Measurements from ENCODE around the gene SLC6A3. TPM values are rescaled to one million over a fixed set of nuclear protein-coding genes. Genes with fewer than 3 reads are reported as not detected.

The SLC6A3 gene
- total and polyA plus RNA-seq, 2 of the 13 experiments (the other 11 are each of a cell fraction or from before 2014, with no cell fraction given), result 0.01 TPM; not detected in 1

- Histone ChIP-seq H3K4me2 (ENCODE audit: low read depth, low read length) (no peak overlapping the region), H4K20me1 (ENCODE audit: insufficient read depth, low read length) (no peaks in the 10 kb centered on the region), H3K27me3 (ENCODE audit: control insufficient read depth in 1 of 2, insufficient read depth in 2 of 2, low read length in 2 of 2) (peaks cover 21 to 87% of the 10 kb centered on the region in 2 experiments), H3K9ac (ENCODE audit: insufficient read depth, low read depth, low read length) (no peak overlapping the region), H3K4me3 (replicated peaks in 1 of 3; ENCODE audit: insufficient read depth in 1 of 3, low read depth in 2 of 3, low read length in 3 of 3) (no peak overlapping the region), H3K4me1 (ENCODE audit: insufficient read depth, low read length) (peaks cover 9% of the 10 kb centered on the region; the same call in 1 of the 2 replicates), H2AFZ (ENCODE audit: low read length) (no peak overlapping the region), H3K36me3 (replicated peaks in 1 of 2; ENCODE audit: control insufficient read depth in 1 of 2, insufficient read depth in 2 of 2, low read length in 2 of 2) (no peaks in the 10 kb centered on the region), H3K9me3 (ENCODE audit: low read length) (no peaks in the 10 kb centered on the region), H3K79me2 (ENCODE audit: insufficient read depth, low read length) (no peaks in the 10 kb centered on the region), H3K27ac (ENCODE audit: extremely low read length, insufficient read depth, low read length) (no peak overlapping the region)
- no TSS peak for BruUV-seq (replicated peaks)
- DNase-seq (ENCODE audit: low spot score), result no peak
- POLR2A ChIA-PET, result no interaction called here
- intact Hi-C loops (cut with micrococcal nuclease; ENCODE audit: unreplicated experiment), result no loop called here
- TF ChIP-seq LBX2 (CRISPR knock-in tag; IDR thresholded peaks at IDR 0.05; ENCODE audit: borderline replicate concordance) (no peak), TOPORS (CRISPR knock-in tag; IDR thresholded peaks at IDR 0.05) (no peak), TEF (CRISPR knock-in tag; IDR thresholded peaks at IDR 0.05) (no peak), RORA (CRISPR knock-in tag; IDR thresholded peaks at IDR 0.05) (no peak), XRCC5 (optimal IDR thresholded peaks at IDR 0.05; ENCODE audit: low read length) (no peak), ARID5B (CRISPR knock-in tag; IDR thresholded peaks at IDR 0.05) (no peak), ZNF180 (CRISPR knock-in tag; IDR thresholded peaks at IDR 0.05; ENCODE audit: borderline replicate concordance, low read depth) (no peak), TRIM22 (IDR thresholded peaks at IDR 0.05) (no peak), MNT (IDR thresholded peaks at IDR 0.05) (no peak)
- 42% methylated on average over 5 of the region's 5 CpGs for WGBS (ENCODE audit: low lambda C conversion rate)
- no peak for ATAC-seq
- in situ Hi-C loops (cut with HindIII; ENCODE audit: extremely low pct_ligation_motif_present, low pct_unique_long_range_greater_than_20kb), result loop anchor here (10.0 kb wide), 1 partner anchor 257 kb away; no protein-coding TSS in a partner anchor
- no peak for FAIRE-seq
- CTCF ChIA-PET (ENCODE audit: low intra/inter-chr PET ratio, low total read pairs), result no interaction called here
Observed at GRCh38 chr5:1387876-1388275, 57.4 kb downstream of the SLC6A3 start.
